Smooth muscle cell (in vitro differentiated cells): ENCODE data around the gene ELMO1. TPM values are rescaled to one million over a fixed set of nuclear protein-coding genes. Genes with fewer than 3 reads are reported as not detected.

Experiments used
- DNase-seq: peaks from one replicate; lab custom pipeline; 2025; ENCODE audit not compliant: unreplicated experiment; lab: John Stamatoyannopoulos, UW
- H2AFZ ChIP-seq: fragments of 200-600 bp; sonication (generic); 2 replicates; pipeline ENCODE4 v1.6.0; 2016; ENCODE audit warnings: antibody characterized with exemption, low read depth, mild to moderate bottlenecking
- H3F3A ChIP-seq: fragments of 200-600 bp; sonication (generic); 2 replicates; pipeline ENCODE4 v1.6.0; 2017; ENCODE audit warnings: antibody characterized with exemption, low read depth
- H3K27ac ChIP-seq: fragments of 200-600 bp; sonication (generic); 2 replicates; pipeline ENCODE4 v1.5.1; 2016; ENCODE audit warnings: low read depth, mild to moderate bottlenecking
- H3K27me3 ChIP-seq: fragments of 200-600 bp; sonication (generic); 2 replicates; pipeline ENCODE4 v1.6.1; 2016; ENCODE audit warnings: low read depth, mild to moderate bottlenecking
- H3K36me3 ChIP-seq: fragments of 200-600 bp; sonication (generic); 2 replicates; pipeline ENCODE4 v1.5.1; 2016; ENCODE audit warnings: low read depth
- H3K4me1 ChIP-seq: fragments of 200-600 bp; sonication (generic); 2 replicates; pipeline ENCODE4 v1.5.1; 2016; ENCODE audit warnings: low read depth
- H3K4me2 ChIP-seq: fragments of 200-600 bp; sonication (generic); 2 replicates; pipeline ENCODE4 v1.6.0; 2016; ENCODE audit warnings: mild to moderate bottlenecking
- H3K4me3 ChIP-seq: fragments of 200-600 bp; sonication (generic); 2 replicates; pipeline ENCODE4 v1.5.1; 2016; ENCODE audit warnings: mild to moderate bottlenecking
- H3K79me2 ChIP-seq: fragments of 200-600 bp; sonication (generic); 2 replicates; pipeline ENCODE4 v1.6.0; 2016; ENCODE audit warnings: low read depth, mild to moderate bottlenecking
- H3K9ac ChIP-seq: fragments of 200-600 bp; sonication (generic); 2 replicates; pipeline ENCODE4 v1.6.0; 2016; ENCODE audit warnings: low read depth
- H3K9me3 ChIP-seq: fragments of 200-600 bp; sonication (generic); replicated peaks from 2 replicates; pipeline ENCODE4 v1.5.1; 2016; ENCODE audit warnings: low read depth
- H4K20me1 ChIP-seq: fragments of 200-600 bp; sonication (generic); 2 replicates; pipeline ENCODE4 v1.6.0; 2016; ENCODE audit warnings: low read depth
- CTCF ChIP-seq: fragments of 200-600 bp; sonication (generic); IDR thresholded peaks from 2 replicates; pipeline ENCODE4 v1.5.1; 2017; ENCODE audit warnings: borderline replicate concordance, mild to moderate bottlenecking, antibody characterized with exemption; ENCODE audit not compliant: insufficient read depth, poor library complexity, severe bottlenecking
- WGBS: methylation state at CpG from one replicate; pipeline ENCODE4 v1.1.7; 2016; ENCODE audit warnings: low lambda C conversion rate; 5-methylcytosine and 5-hydroxymethylcytosine counted together
- polyA plus RNA-seq: library from polyadenylated mRNA; unstranded; fragments of >200 nt; fragmentation: Nextera tagmentation; extraction: Ambion mirVana; gene quantifications from 2 replicates; pipeline ENCODE4 v1.2.1, GENCODE V29; 2016
- total RNA-seq: library from RNA; depleted of rRNA; stranded (reverse); fragments of >200 nt; gene quantifications from 2 replicates; pipeline ENCODE4 v1.2.3, GENCODE V29; 2014

ELMO1 gene
- total and polyA plus RNA-seq, 2 experiments from 2014 or later = 8.2 to 36.0 TPM

GRCh38 chr7:37205451-37205850 is 243.2 kb downstream of the ELMO1 start:
- no peak overlapping the region for H3K27ac ChIP-seq
- peaks cover 11% of the 10 kb centered on the region for H3F3A ChIP-seq
- TF ChIP-seq CTCF = no peak
- H3K79me2 ChIP-seq = no peaks in the 10 kb centered on the region
- H4K20me1 ChIP-seq = no peaks in the 10 kb centered on the region
- no peak overlapping the region for H3K4me3 ChIP-seq
- no peaks in the 10 kb centered on the region for H3K27me3 ChIP-seq
- no peaks in the 10 kb centered on the region for H3K36me3 ChIP-seq
- 89% methylated on average over 6 of the region's 6 CpGs for WGBS
- no peak for DNase-seq
- H3K9me3 ChIP-seq = no peaks in the 10 kb centered on the region
- peaks cover 9% of the 10 kb centered on the region for H3K4me1 ChIP-seq
- H3K9ac ChIP-seq = no peak overlapping the region
- no peak overlapping the region for H2AFZ ChIP-seq
- H3K4me2 ChIP-seq = no peak overlapping the region

DNA sequence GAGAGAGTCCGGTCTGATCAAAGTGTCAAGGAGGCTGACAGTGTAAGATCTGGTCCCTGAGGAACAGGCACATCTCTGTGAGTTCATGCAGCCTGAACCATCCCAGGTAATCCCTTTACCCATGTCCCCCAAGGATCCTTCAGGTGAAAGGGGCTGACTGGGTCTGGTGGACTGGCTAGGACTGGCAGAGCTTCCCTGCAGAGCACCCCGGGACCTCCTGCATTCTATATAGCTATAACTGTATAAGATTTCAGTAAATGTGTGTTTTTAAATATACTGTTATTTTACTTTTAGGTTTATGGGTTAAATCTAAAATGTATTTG is 246.8 kb downstream of the ELMO1 start:
- no peaks in the 10 kb centered on the region for H3K27me3 ChIP-seq
- H3K36me3 ChIP-seq = no peaks in the 10 kb centered on the region
- H3K4me2 ChIP-seq = no peak overlapping the region
- H3K79me2 ChIP-seq = no peaks in the 10 kb centered on the region
- no peaks in the 10 kb centered on the region for H3K9me3 ChIP-seq
- 52% methylated on average over 2 of the region's 2 CpGs for WGBS
- no peak for DNase-seq
- no peak overlapping the region for H3K9ac ChIP-seq
- no peak for TF ChIP-seq CTCF
- no peak overlapping the region for H2AFZ ChIP-seq
- H4K20me1 ChIP-seq = no peaks in the 10 kb centered on the region
- no peaks in the 10 kb centered on the region for H3F3A ChIP-seq
- no peaks in the 10 kb centered on the region for H3K4me1 ChIP-seq
- H3K27ac ChIP-seq = no peak overlapping the region
- no peak overlapping the region for H3K4me3 ChIP-seq

GRCh38 chr7:37201003-37201875 is 247.4 kb downstream of the ELMO1 start:
- peak; percentile 29 for DNase-seq
- 36% methylated on average over 6 of the region's 6 CpGs for WGBS
- Histone ChIP-seq H3K36me3 (no peaks in the 10 kb centered on the region), H3K4me1 (no peaks in the 10 kb centered on the region), H3F3A (no peaks in the 10 kb centered on the region), H3K27me3 (no peaks in the 10 kb centered on the region), H3K4me2 (peak overlapping the region; percentile 16), H3K27ac (no peak overlapping the region), H3K9me3 (no peaks in the 10 kb centered on the region), H3K9ac (no peak overlapping the region), H3K4me3 (no peak overlapping the region), H2AFZ (no peak overlapping the region), H4K20me1 (no peaks in the 10 kb centered on the region), H3K79me2 (no peaks in the 10 kb centered on the region)
- TF ChIP-seq CTCF = peak; percentile 86
